HG03457 (cell line): ENCODE results near the gene ZNF556.

Experiments
- ATAC-seq: cut with Tn5 transposase; IDR thresholded peaks from one replicate; pipeline ENCODE4 v1.9.1; 2021; ENCODE audit warnings: moderate number of reproducible peaks; ENCODE audit not compliant: unreplicated experiment

The ZNF556 gene

DNA sequence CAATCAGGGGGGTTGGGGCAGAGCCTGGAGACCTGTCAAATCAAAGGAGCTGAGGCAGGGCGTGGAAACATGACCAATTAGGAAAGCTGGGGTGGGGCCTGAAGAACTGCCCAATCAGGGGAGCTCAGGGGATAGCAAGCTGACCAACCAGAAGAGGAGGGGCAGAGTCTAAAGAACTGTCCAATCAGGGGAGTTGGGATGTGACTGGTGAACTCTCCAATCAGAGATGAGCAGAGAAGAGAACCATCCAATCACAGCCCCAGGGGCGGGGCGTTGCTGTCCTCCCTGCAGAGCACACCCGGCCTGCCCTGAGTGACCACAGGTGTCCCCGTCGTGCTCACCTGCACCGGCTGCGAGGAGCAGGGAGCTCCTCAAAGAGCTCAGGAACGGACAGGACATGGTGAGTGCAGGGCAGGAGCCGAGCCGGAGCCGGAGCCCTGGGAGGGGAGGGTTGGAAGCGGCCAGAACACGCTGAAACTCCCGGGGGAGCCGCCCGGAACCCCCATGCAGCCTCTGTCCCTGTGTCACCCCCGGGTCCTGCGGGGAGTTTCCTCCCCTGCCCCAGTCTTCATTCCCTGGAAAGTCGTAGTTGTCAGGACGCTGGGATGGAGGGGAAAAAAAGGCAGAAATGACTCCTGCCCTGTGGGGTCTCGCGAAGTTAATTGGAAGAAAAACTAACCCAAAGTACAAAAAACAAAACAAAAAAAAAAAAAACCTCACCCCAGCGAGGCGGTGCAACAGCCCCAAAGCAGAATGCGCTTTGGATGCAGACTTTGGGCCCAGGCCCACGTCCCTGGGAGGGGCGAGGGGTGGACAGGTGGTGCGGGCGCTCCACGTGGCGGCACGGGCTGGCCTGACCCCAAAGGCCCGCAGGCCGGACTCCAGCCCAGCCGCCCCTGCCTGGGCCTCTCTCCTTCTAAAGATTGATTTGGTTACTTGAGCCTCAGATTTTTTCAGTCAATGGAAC lies at the start of gene ZNF556:
ZNF556 (plus strand) TSS at position 311 of the 967 bp plus-strand sequence; CDS start at position 398, 87 bp downstream.
- ATAC-seq = no peak

DNA sequence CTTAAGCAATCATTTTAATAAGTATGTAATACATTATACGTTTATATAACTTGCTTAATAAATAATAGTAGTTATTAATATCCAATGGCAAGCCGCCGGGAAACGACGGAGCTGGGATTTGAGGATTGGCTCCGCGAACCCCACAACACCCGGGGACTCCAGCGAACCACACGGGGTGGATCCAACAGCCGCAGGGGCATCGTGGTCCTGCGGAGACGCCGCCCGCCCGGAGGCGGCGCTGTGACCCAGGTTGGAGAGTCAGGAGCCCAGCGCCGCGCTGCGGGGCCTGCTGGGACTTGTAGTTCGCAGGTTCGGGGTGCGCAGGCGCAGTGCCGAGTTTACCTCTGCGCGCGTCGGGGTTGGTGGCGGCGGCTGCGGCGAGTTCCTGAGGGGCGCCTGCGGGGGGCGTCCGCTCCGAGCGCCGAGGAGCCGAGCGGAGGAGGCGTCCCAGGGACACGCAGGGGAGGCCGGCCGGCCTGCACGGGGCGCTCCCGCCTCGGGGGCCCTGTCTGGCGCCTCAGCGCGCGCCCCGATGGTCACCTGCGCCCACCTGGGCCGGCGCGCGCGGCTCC lies 47.5 kb upstream of the ZNF556 start, which contains the start of gene ZNF554:
ZNF554 (plus strand) TSS at position 329 of the 572 bp plus-strand sequence; CDS start at position 533, 204 bp downstream.
- ATAC-seq = peak; percentile 63

GRCh38 chr19:2820112-2820702 lies 46.9 kb upstream of the ZNF556 start:
- ATAC-seq = peak; percentile 11

- no peak for ATAC-seq
Observed at GRCh38 chr19:2822846-2823245, 44.3 kb upstream of the ZNF556 start.

DNA sequence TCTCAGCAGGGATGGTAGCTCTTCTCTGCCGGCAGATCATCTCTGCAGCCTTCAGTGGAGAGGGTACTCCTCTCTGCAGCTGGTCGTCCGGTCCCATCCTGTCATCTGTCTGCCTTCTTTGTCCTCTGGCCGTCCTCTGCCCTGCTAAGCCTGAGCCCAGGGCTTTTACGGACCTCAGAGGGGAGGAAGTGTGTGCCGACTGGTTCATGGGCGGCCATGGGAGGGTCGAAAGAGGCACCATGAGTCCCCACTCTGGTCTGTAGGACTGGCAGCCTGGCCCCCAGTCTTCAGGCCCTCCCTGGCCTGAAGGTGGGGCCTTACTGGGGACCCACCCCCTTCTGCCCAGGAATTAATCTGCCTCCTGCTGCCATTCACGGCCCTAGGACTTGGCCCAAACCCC lies 43.5 kb upstream of the ZNF556 start:
- ATAC-seq = no peak

- ATAC-seq = no peak
Observed at GRCh38 chr19:2824129-2824528, 43.0 kb upstream of the ZNF556 start.

- ATAC-seq = no peak
Observed at GRCh38 chr19:2827022-2827421, 40.1 kb upstream of the ZNF556 start.

- ATAC-seq = no peak
Observed at GRCh38 chr19:2827840-2828489, 39.2 kb upstream of the ZNF556 start.

GRCh38 chr19:2834294-2834871 lies 32.8 kb upstream of the ZNF556 start:
- ATAC-seq = no peak

DNA sequence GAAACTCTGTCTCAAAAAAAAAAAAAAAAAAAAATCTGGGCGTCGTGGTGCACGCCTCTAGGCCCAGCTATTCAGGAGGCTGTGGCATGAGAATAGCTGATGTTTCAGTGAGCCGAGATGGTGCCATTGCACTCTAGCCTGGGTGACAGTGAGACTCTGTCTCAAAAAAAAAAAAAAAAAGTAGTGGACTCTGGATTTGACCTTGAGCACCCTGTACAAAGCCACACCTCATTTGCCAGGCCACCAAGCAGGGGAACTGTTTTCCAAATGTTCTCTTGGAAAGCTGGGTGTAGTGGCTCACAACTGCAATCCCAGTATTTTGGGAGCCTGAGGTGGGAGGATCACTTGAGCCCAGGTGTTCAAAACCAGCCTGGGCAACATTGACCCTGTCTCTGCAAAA lies 29.7 kb upstream of the ZNF556 start:
- ATAC-seq = no peak

DNA sequence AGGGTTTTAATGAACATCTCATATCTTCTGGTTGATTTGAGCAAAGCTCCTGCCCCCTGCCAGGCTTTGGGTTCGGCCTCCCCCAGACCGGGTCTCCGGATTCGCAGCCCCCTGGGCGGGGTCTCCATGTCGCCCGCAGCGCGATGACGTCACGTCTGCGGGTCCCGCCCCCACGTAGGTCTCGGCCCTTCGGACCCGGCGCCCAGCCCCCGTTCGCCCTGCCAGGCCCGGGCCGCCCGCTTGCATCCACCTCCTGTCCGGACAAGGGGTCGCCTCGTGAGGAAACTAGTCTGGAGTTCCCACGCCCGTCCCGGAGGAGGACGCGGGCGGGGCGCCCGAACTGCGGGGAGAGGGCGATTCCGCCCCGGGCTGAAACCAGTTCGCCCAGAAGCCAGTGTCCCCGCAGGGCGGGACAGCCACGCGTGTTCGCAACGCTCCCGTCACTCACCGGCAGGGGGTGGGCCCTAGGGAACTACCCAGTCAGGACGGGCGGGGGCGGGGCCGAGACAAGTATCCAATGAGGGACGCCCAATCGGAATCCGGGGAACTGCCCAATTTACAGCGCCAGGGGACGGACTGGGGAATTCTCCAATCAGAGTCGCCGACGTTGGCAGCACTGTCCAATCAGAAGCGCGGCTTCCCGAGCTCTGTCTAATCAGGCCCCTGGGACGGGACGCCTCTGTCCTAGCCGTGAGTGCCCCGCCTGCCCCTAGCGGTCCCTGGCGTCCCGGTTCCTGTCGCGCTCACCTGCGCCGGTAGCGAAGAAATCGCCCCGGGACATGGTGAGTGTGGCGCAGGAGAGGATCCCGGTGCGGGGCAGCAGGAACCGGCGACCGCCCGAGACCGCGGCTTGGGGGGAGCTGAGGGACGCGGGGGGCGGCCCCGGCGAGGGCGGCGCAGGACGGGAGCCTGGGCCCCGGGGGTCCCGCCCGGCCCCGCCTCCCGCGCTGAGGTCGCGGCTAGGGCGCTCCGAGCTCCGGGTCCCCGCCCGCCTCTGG lies 26.0 kb upstream of the ZNF556 start, which contains the start of gene ZNF555:
ZNF555 (plus strand) TSS at position 682 of the 998 bp plus-strand sequence; CDS start at position 780, 98 bp downstream.
- ATAC-seq = peak; percentile 83

GRCh38 chr19:2841855-2842574 lies 25.1 kb upstream of the ZNF556 start:
- no peak for ATAC-seq

GRCh38 chr19:2845107-2845506 lies 22.0 kb upstream of the ZNF556 start:
- no peak for ATAC-seq

DNA sequence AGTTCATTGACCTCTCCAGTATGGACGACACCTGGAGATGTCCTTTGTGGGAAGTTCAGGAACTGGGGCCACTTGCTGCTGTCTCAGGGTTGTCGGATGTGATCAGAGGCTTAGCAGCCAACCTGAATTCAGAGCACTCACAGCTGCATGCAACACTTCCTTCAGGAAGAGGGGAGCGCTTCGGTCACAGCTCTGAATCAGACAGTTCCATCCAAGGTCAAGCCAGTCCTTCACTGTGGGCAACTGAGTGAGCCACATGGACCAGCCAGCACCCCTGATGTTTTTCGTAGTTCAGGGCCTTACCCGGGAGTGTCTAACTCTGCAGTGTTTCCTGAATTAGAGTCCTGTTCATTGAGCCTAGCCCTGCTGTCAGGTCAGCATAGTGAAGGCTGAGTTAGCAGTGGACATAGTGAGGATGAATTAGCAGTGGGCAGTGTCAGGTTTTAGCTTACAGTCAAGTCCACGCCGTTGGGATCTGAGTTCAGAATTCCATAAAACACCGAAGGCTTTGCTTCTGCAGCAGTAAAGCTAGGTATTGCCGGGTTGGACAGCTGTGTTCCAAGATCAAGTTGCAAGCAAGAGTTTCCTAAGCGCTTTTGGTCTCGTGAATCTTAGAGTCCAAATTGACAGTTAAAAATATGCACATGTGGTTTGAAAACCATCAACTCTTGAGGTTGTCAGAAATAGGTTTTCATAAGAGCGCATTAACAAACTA lies 20.8 kb upstream of the ZNF556 start:
- ATAC-seq = no peak

DNA sequence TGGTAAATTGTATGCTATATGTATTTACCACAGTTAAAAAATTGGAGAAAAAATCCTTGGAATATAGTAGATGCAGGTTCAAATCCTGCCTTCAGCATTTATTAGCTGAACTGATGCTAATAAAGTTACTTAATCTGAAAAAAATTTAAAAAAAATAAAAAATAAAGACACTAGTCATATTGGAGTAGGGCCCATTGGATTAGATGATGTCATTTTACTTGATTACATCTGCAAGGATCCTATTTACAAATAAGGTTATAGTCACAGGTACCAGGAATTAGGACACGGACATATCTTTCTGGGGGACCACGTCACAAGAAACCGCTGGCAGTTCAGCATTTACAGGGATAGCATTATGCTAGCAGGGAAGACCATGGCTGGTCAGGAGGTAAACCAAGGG lies 19.6 kb upstream of the ZNF556 start:
- ATAC-seq = no peak

GRCh38 chr19:2848616-2849015 lies 18.5 kb upstream of the ZNF556 start:
- ATAC-seq = no peak

DNA sequence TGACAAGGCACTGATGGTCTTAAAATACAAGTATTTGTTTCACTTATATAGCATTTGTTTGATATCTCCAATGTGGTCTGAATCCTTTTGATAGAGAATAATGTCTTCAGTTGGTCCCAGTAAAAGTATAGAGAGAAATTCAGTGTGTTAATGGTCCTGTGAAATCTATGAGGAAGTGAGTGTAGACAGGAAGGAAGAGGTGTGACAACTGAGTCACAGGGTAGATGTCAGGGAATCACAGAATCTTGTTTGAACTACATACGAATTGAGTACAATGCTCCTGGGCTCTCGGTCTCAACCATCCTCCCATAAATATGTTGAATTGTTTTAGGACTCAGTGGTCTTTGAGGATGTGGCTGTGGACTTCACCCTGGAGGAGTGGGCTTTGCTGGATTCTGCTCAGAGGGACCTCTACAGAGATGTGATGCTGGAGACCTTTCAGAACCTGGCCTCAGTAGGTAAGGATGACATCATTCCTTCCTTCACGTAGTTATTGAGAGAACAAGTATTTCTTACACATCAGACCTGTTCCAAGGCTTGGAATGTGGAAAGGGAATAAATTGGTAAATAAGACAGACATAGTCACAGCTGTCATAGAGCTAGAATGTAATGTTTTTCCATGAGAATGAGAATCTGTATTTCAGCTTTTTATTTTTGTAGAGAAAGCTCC lies 16.7 kb upstream of the ZNF556 start:
- no peak for ATAC-seq

- ATAC-seq = no peak
Observed at GRCh38 chr19:2852598-2852997, 14.5 kb upstream of the ZNF556 start.
